B cell (primary cell): Measurements from ENCODE around the gene CCL11.

ENCODE experiments used
- CTCF ChIP-seq: fragments of 200-600 bp; IDR thresholded peaks from one replicate; pipeline ENCODE4 v1.8.0; 2022; ENCODE audit warnings: antibody characterized with exemption, mild to moderate bottlenecking
- EZH2 ChIP-seq: IDR thresholded peaks from 2 replicates; pipeline ENCODE4 v1.6.1; 2012; ENCODE audit warnings: borderline replicate concordance, low read depth, mild to moderate bottlenecking, moderate library complexity, low read length; ENCODE audit not compliant: insufficient read depth, poor library complexity, severe bottlenecking

GRCh38 chr17:34254651-34255380 is 30.7 kb upstream of the CCL11 start, which contains the start of gene CCL2:
- no peak for TF ChIP-seq CTCF
- no peak for TF ChIP-seq EZH2
